ENCODE data around the gene NMT1.

GRCh38 chr17:45086865-45087503 is 25.9 kb downstream of the NMT1 start:
- TF ChIP-seq POLR2AphosphoS5 (IDR thresholded peaks at IDR 0.05; ENCODE audit: borderline replicate concordance, low read depth, low read length) (no peak), EZH2 (IDR thresholded peaks at IDR 0.05) (no peak)
